Panc1 (cell line): ENCODE results near the gene RNF11.

ENCODE experiments used
- POLR2AphosphoS5 ChIP-seq: IDR thresholded peaks from 2 replicates; pipeline ENCODE4 v1.6.1; 2012; ENCODE audit warnings: mild to moderate bottlenecking, low read depth, low read length, moderate library complexity
- SIN3A ChIP-seq: IDR thresholded peaks from 2 replicates; pipeline ENCODE4 v1.6.1; 2012; ENCODE audit warnings: low read depth, mild to moderate bottlenecking, low read length, moderate library complexity, borderline replicate concordance; ENCODE audit not compliant: insufficient read depth
- TCF7L2 ChIP-seq: IDR thresholded peaks from 2 replicates; pipeline ENCODE4 v1.6.1; 2011; ENCODE audit warnings: mild to moderate bottlenecking, low read depth, low read length, inconsistent platforms
- TF ChIP-seq, protein P1 (sequence below): fragments of 450-650 bp; IDR thresholded peaks from 2 replicates; pipeline ENCODE4 v1.5.1; 2017; ENCODE audit warnings: mild to moderate bottlenecking
- TF ChIP-seq, protein P2 (sequence below), 2 experiments: IDR thresholded peaks; 2 replicates each; pipeline ENCODE4 v1.6.1; 2011 to 2012; ENCODE audit warnings: low read depth in 2 of 2, control low read depth in 1 of 2, low read length in 1 of 2, mild to moderate bottlenecking in 1 of 2, moderate library complexity in 1 of 2; ENCODE audit not compliant: insufficient read depth in 1 of 2

DNA sequence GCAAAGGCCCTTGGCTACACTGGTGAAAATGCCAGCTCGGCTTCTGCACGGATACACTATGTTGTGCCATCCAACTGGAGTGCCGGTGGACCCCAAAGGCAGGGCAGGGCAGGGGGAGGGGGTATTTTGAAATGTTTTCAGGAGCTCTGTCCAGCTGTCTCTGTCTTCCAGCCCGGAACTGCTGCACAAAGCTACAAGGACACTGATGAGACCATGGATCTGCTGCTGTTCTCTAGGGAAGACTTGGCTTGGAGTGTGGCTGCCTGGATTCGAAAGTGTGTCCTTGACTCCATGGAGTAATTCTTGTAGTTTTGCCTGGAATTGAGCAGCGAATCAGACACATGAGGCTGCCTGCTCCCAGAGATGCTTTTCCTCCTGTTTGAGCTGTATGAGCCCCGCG is 51.9 kb downstream of the RNF11 start:
- TF ChIP-seq, protein P1, sequence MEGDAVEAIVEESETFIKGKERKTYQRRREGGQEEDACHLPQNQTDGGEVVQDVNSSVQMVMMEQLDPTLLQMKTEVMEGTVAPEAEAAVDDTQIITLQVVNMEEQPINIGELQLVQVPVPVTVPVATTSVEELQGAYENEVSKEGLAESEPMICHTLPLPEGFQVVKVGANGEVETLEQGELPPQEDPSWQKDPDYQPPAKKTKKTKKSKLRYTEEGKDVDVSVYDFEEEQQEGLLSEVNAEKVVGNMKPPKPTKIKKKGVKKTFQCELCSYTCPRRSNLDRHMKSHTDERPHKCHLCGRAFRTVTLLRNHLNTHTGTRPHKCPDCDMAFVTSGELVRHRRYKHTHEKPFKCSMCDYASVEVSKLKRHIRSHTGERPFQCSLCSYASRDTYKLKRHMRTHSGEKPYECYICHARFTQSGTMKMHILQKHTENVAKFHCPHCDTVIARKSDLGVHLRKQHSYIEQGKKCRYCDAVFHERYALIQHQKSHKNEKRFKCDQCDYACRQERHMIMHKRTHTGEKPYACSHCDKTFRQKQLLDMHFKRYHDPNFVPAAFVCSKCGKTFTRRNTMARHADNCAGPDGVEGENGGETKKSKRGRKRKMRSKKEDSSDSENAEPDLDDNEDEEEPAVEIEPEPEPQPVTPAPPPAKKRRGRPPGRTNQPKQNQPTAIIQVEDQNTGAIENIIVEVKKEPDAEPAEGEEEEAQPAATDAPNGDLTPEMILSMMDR = no peak
- TF ChIP-seq, protein P2, sequence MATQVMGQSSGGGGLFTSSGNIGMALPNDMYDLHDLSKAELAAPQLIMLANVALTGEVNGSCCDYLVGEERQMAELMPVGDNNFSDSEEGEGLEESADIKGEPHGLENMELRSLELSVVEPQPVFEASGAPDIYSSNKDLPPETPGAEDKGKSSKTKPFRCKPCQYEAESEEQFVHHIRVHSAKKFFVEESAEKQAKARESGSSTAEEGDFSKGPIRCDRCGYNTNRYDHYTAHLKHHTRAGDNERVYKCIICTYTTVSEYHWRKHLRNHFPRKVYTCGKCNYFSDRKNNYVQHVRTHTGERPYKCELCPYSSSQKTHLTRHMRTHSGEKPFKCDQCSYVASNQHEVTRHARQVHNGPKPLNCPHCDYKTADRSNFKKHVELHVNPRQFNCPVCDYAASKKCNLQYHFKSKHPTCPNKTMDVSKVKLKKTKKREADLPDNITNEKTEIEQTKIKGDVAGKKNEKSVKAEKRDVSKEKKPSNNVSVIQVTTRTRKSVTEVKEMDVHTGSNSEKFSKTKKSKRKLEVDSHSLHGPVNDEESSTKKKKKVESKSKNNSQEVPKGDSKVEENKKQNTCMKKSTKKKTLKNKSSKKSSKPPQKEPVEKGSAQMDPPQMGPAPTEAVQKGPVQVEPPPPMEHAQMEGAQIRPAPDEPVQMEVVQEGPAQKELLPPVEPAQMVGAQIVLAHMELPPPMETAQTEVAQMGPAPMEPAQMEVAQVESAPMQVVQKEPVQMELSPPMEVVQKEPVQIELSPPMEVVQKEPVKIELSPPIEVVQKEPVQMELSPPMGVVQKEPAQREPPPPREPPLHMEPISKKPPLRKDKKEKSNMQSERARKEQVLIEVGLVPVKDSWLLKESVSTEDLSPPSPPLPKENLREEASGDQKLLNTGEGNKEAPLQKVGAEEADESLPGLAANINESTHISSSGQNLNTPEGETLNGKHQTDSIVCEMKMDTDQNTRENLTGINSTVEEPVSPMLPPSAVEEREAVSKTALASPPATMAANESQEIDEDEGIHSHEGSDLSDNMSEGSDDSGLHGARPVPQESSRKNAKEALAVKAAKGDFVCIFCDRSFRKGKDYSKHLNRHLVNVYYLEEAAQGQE (IDR thresholded peaks at IDR 0.05; ENCODE audit: insufficient read depth in 1 of 2, low read depth in 2 of 2, low read length in 1 of 2) = no peak
- TF ChIP-seq SIN3A (no peak), TCF7L2 (no peak), POLR2AphosphoS5 (no peak)
